ENCODE data around the gene NCCRP1.

NCCRP1 gene

DNA sequence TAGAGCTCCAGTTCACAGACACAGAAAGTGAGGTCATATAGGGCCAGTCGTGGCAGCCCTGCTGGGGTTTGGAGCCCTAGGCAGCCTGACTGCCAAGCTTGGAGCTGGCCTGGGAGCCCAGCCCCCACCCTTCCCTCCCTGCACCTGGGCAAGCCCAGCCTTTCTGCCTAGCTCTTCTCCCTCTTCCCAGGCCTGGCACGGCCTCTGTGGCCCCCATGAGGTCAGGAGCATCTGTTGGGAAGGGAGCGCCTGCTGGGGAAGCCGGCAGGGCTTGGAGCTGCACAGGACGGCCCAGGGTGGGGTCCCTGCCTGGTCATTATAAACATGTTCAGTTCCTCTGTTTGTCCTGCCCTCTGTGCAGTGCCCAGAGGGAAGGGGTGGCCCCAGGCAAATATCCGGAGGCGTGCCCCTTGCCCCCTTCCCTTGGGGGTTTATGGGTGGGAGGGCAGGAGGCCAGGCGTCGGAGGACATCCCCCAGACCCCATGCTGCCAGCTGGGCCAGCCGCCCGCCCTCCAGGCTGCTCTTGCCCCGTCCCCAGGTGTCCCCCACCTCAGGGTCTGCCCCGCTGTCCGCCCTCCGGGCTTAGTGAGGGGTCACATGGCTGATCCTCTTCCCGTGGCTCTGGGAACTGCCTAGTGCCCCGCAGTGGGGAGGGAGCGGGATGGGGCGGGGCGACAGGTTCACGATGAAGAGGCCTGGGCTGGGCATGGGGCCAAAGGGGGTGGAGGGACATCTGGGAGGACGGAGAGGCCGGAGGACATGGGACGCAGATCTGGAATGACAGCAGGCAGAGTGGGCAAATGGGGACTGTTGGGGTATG is 30.0 kb upstream of the NCCRP1 start:
- peaks cover 3% of the 10 kb centered on the region for H3K27me3 Mint-ChIP-seq (ENCODE audit: low read depth, poor library complexity)
- TF ChIP-seq, protein P1, sequence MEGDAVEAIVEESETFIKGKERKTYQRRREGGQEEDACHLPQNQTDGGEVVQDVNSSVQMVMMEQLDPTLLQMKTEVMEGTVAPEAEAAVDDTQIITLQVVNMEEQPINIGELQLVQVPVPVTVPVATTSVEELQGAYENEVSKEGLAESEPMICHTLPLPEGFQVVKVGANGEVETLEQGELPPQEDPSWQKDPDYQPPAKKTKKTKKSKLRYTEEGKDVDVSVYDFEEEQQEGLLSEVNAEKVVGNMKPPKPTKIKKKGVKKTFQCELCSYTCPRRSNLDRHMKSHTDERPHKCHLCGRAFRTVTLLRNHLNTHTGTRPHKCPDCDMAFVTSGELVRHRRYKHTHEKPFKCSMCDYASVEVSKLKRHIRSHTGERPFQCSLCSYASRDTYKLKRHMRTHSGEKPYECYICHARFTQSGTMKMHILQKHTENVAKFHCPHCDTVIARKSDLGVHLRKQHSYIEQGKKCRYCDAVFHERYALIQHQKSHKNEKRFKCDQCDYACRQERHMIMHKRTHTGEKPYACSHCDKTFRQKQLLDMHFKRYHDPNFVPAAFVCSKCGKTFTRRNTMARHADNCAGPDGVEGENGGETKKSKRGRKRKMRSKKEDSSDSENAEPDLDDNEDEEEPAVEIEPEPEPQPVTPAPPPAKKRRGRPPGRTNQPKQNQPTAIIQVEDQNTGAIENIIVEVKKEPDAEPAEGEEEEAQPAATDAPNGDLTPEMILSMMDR (IDR thresholded peaks at IDR 0.05) = no peak
- H3K36me3 Mint-ChIP-seq (ENCODE audit: low read depth) = no peaks in the 10 kb centered on the region
- H3K4me1 Mint-ChIP-seq = peaks cover 23% of the 10 kb centered on the region
- H3K4me3 Mint-ChIP-seq = no peak overlapping the region
- H3K27ac Mint-ChIP-seq = no peak overlapping the region
- peak; percentile 30 for DNase-seq
- H3K9me3 Mint-ChIP-seq = no peaks in the 10 kb centered on the region

DNA sequence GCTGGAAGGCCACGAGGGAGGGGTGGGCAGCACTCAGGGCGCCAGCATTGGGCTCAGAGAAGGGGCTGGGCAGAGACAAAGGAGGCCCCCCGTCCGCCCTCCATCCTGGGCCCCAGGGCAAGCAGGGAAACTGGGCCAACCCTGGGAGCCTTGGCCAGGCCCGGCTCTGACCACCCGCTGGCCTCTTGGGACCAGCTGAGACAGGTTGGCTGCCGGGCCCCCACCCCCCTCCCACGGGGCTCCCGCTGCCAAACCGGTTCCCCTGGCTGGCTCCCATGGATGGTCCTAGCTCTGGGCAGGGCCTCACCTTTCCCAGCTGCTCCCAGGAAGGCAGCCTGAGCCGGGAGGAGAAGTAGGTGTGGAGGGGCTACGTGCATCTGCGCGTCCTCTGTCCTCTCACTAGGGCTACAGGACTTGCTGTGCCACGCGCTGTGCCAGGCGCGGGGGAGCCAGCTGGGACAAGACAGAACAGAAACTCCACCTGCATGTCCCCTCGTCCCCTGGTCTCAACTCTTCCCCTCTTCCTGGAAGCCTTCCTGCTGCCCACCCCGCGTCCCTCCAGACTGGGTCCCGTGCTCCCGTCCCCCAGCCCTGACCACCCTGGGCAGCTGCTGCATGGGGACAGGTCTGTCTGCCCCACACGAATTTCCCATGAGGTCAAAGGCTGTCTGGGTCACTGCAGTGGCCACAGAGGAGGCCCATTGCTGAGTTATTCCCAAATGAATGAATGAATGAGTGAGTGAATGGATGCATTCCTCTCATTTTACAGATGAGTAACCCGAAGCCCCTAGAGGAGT is 29.1 kb upstream of the NCCRP1 start:
- H3K4me3 Mint-ChIP-seq = no peak overlapping the region
- H3K4me1 Mint-ChIP-seq = peaks cover 19% of the 10 kb centered on the region
- H3K9me3 Mint-ChIP-seq = no peaks in the 10 kb centered on the region
- peaks cover 3% of the 10 kb centered on the region for H3K27me3 Mint-ChIP-seq (ENCODE audit: low read depth, poor library complexity)
- H3K27ac Mint-ChIP-seq = no peak overlapping the region
- H3K36me3 Mint-ChIP-seq (ENCODE audit: low read depth) = no peaks in the 10 kb centered on the region
- TF ChIP-seq, protein P1 (IDR thresholded peaks at IDR 0.05) = no peak
- no peak for DNase-seq

DNA sequence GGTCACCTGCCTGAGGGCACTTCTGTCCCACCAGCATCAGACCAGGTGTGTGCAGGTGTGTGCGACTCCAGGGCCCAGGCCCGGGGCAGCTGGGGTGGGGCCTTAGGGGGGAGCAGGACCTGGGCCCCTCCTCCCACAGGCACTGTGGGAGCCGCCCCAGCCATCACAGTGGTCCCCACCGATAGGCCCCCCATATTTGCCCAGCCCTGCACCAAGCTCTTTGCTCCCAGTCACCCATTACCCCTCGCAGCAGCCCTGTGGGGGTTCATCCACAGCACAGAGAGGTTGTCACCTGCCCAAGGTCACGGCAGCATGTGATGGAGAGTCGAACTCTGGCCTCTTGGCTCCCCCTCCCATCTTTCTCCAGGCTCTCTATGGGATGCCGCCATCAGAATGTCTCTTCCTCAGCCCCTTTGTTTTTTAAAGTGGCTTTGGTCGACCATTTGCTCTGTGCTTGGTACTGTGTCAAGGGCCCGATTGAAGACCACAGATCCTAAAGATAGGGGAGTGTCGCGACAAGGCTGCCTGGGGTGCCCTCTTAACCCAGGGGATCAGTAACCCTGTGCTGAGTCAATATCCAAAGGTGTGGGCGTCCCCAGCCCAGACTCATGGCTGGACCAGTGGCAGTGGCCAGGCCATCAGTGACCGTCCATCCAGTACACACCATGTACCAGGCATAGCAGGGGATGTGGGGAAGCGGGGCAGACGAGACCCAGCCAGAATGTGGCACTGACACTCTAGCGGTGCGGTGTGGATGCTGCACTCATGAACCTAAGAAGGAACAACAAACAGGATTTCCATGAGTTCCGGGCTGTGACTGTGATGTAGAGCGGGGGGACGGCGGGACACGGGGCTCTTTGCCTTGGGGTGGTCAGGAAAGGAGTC is 28.3 kb upstream of the NCCRP1 start:
- peaks cover 11% of the 10 kb centered on the region for H3K4me1 Mint-ChIP-seq
- no peak overlapping the region for H3K4me3 Mint-ChIP-seq
- no peaks in the 10 kb centered on the region for H3K9me3 Mint-ChIP-seq
- DNase-seq = no peak
- TF ChIP-seq, protein P1 (IDR thresholded peaks at IDR 0.05) = no peak
- H3K27me3 Mint-ChIP-seq (ENCODE audit: low read depth, poor library complexity) = peaks cover 3% of the 10 kb centered on the region
- no peaks in the 10 kb centered on the region for H3K36me3 Mint-ChIP-seq (ENCODE audit: low read depth)
- no peak overlapping the region for H3K27ac Mint-ChIP-seq

DNA sequence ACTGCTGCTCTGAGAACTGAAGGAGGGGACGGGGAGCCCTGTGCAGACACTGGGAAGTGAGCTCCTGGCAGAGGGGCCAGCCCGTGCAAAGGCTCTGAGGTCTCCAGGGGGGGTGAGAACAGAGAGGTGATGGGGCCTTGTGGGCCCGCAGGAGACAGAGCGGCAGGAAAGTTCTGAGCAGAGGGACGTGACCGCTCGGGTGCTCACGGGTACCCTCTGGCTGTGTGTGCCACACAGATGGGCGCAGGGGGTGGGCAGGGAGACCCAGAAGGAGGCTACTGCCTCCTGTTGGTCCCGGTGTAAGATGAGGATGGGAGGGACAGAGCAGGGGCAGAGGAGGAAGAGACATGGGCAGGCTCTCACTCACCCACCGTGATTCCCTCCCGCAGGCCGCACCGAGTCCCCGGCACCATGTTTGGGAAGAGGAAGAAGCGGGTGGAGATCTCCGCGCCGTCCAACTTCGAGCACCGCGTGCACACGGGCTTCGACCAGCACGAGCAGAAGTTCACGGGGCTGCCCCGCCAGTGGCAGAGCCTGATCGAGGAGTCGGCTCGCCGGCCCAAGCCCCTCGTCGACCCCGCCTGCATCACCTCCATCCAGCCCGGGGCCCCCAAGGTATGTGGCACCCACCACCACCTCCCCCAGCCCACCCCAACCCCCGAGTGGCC is 27.5 kb upstream of the NCCRP1 start:
- TF ChIP-seq, protein P1 (IDR thresholded peaks at IDR 0.05) = no peak
- H3K27ac Mint-ChIP-seq = no peak overlapping the region
- H3K27me3 Mint-ChIP-seq (ENCODE audit: low read depth, poor library complexity) = peaks cover under 1% of the 10 kb centered on the region
- no peaks in the 10 kb centered on the region for H3K9me3 Mint-ChIP-seq
- no peaks in the 10 kb centered on the region for H3K36me3 Mint-ChIP-seq (ENCODE audit: low read depth)
- peaks cover 7% of the 10 kb centered on the region for H3K4me1 Mint-ChIP-seq
- H3K4me3 Mint-ChIP-seq = no peak overlapping the region
- no peak for DNase-seq

DNA sequence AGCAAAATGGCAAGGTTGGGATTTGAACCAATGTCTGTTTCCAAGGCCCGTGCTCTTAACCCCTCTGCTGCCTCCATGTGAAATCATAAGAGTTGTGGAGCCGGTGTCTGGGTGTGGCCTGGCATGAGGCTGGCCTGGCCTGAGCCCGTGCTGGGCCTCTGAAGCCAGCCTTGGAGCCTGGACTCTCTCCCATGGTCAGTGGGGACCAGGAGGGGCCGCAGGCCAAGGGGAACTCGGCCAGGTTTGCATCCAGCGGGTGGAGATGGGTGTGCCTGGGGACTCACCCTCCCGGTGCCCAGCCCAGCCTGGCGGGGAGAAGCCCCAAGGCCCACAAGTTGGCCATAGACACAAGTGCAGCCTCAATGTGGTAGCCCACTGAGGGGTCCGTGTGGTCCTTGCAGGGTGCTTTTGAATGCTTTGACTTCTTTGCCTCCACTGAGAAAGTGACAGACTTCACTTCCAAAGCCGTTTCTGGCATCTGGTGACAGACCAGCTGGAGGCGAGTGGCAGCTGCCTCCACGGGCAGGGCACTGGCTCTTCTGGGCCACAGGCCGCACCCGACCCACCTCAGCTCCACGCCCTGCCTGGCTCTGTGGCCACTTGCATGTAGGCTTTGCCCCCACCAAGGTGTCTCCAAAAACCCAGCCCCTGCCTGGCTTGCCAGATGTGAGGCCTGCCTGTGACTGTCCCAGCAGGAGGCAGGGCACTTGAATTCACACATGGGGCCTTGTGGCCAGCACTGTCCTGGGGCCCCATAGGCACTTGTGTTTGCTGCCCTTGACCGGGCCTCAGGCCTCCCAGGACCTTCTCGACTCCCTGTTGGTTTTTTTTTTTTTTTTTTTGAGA is 26.2 kb upstream of the NCCRP1 start:
- no peak for DNase-seq
- TF ChIP-seq, protein P1 (IDR thresholded peaks at IDR 0.05) = no peak
- Mint-ChIP-seq H3K27me3 (ENCODE audit: low read depth, poor library complexity) (no peaks in the 10 kb centered on the region), H3K4me1 (peaks cover 5% of the 10 kb centered on the region), H3K27ac (peak overlapping the region; percentile 81), H3K4me3 (no peak overlapping the region), H3K36me3 (ENCODE audit: low read depth) (peaks cover under 1% of the 10 kb centered on the region), H3K9me3 (no peaks in the 10 kb centered on the region)
